ENCODE data around the gene FNIP2. TPM values are rescaled to one million over a fixed set of nuclear protein-coding genes. Genes with fewer than 3 reads are reported as not detected.

FNIP2 gene
- total RNA-seq, 6 donors from 2014 or later, result 70.4 to 103 (median 83.2) TPM

DNA sequence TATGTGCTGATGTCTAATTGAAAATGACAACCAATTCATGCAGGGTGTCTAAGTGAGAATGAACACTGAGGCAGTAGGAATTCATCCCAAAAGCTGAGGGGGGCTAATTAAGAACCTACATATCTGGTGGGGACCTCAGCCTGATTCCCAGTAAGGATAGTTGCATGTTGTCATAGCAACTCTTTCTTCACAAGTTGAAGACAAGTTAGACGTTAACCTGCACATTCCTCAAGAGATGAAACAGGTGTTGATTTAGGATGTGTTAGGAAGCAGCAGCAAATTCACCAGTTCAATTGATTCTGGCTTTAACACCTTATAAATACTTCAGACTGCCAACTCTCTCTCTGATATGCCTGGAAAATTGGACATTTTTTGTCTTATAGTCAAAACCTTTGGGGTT lies 7.3 kb downstream of the FNIP2 start:
- Histone ChIP-seq H3K27ac (no peak overlapping the region), H3K36me3 (no peaks in the 10 kb centered on the region)
- ATAC-seq (ENCODE audit: low FRiP score in 2 of 2), result no peak

DNA sequence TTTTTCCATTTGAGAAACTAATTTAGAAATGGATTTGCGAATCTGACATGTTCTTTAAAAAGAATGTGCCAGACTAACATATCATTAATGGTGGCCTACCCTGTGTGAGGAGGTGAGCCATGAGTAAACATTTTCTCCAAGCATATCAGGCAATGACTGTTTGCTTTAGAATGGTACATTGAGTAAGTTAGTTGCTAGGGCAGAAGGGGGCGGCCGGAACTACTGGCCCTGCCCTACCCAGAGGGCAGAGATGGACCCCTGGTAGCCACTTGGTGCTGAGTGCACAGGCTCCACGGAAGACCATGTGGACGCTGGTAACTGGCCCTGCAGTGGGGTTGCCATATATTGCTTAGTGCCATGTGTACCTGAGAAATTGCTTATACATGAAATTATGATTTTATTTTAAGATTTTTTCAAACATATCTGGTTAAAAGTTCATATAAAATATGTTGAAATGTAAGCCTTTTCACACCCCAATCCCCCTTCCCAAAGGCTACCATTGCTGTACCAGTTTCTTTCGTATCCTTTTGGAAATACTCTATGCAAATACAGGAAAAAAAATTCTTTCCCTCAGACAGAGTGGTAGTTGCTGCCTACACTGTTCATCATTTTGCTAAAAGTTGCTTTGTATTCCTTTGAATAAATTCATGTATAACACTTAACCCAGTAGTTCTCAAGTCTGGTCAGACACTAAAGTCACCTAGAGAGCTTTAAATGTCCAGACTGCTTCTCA lies 8.8 kb downstream of the FNIP2 start:
- 69 to 77% methylated on average over 6 of the region's 6 CpGs for WGBS, 2 donors
- ATAC-seq (ENCODE audit: low FRiP score in 2 of 2) (no peak), DNase-seq (peak in 1 of 2 donors; percentile 3)
- Histone ChIP-seq H3K4me1 (peaks cover 26 to 53% (median 50%) of the 10 kb centered on the region in 4 donors), H3K4me3 (no peak overlapping the region), H3K27ac (peak overlapping the region in 2 of 4 donors; percentile 36 to 59), H3K36me3 (no peaks in the 10 kb centered on the region), H3K27me3 (no peaks in the 10 kb centered on the region), H3K9me3 (no peaks in the 10 kb centered on the region)
- TF ChIP-seq, protein P1, sequence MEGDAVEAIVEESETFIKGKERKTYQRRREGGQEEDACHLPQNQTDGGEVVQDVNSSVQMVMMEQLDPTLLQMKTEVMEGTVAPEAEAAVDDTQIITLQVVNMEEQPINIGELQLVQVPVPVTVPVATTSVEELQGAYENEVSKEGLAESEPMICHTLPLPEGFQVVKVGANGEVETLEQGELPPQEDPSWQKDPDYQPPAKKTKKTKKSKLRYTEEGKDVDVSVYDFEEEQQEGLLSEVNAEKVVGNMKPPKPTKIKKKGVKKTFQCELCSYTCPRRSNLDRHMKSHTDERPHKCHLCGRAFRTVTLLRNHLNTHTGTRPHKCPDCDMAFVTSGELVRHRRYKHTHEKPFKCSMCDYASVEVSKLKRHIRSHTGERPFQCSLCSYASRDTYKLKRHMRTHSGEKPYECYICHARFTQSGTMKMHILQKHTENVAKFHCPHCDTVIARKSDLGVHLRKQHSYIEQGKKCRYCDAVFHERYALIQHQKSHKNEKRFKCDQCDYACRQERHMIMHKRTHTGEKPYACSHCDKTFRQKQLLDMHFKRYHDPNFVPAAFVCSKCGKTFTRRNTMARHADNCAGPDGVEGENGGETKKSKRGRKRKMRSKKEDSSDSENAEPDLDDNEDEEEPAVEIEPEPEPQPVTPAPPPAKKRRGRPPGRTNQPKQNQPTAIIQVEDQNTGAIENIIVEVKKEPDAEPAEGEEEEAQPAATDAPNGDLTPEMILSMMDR (IDR thresholded peaks at IDR 0.05), result no peak
- no peak for TF ChIP-seq POLR2AphosphoS5 (IDR thresholded peaks at IDR 0.05)
- no peak for TF ChIP-seq POLR2A (IDR thresholded peaks at IDR 0.05)
- TF ChIP-seq EP300 (IDR thresholded peaks at IDR 0.05), result no peak

More for the DNA sequence above, 7.3 kb downstream of the FNIP2 start:
- H3K4me1 ChIP-seq, result peaks cover 22 to 61% (median 45%) of the 10 kb centered on the region in 4 donors
- WGBS, 2 donors, result 63 to 73% methylated on average over 1 of the region's 1 CpG
- TF ChIP-seq EP300 (IDR thresholded peaks at IDR 0.05) (no peak), POLR2AphosphoS5 (IDR thresholded peaks at IDR 0.05) (no peak), POLR2A (IDR thresholded peaks at IDR 0.05) (no peak)
- TF ChIP-seq, protein P1 (IDR thresholded peaks at IDR 0.05), result no peak
- H3K9me3 ChIP-seq, result no peaks in the 10 kb centered on the region
- H3K27me3 ChIP-seq, result no peaks in the 10 kb centered on the region
- DNase-seq, result no peak
- H3K4me3 ChIP-seq, result no peak overlapping the region

DNA sequence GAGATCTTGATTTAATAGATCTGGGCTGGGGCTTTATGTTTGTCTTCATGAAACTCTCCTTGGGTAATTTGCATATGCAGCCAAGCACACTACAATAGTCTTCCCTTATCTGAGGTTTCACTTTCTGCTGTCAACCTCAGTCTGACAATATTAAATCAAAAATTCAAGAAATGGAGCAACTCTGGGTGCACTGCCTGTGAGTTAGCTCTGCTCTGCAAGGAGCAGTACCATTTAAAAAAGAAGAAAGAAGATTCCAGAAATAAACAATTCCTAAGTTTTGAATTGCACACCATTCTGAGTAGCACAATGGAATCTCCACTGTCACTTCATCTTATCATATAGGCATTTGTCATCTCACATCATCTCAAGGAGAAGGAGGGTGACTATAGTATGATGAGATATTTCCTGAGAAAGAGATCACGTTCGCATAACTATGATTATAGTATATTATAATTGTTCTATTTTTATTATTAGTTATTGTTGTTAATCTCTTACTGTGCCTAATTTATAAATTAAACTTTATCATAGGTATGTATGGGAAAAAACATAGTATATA lies 9.4 kb downstream of the FNIP2 start:
- ATAC-seq (ENCODE audit: low FRiP score in 2 of 2) (no peak), DNase-seq (no peak)
- H3K27me3 ChIP-seq, result no peaks in the 10 kb centered on the region
- H3K4me3 ChIP-seq, result no peak overlapping the region
- 28 to 34% methylated on average over 2 of the region's 2 CpGs for WGBS, 2 donors
- no peaks in the 10 kb centered on the region for H3K9me3 ChIP-seq
- TF ChIP-seq, protein P1 (IDR thresholded peaks at IDR 0.05), result no peak
- TF ChIP-seq POLR2AphosphoS5 (IDR thresholded peaks at IDR 0.05) (no peak), POLR2A (IDR thresholded peaks at IDR 0.05) (no peak), EP300 (IDR thresholded peaks at IDR 0.05) (no peak)
- H3K36me3 ChIP-seq, result no peaks in the 10 kb centered on the region
- peak overlapping the region in 3 of 4 donors; percentile 7 to 59 (median 54) for H3K27ac ChIP-seq
- H3K4me1 ChIP-seq, result peaks cover 28 to 58% (median 50%) of the 10 kb centered on the region in 4 donors

DNA sequence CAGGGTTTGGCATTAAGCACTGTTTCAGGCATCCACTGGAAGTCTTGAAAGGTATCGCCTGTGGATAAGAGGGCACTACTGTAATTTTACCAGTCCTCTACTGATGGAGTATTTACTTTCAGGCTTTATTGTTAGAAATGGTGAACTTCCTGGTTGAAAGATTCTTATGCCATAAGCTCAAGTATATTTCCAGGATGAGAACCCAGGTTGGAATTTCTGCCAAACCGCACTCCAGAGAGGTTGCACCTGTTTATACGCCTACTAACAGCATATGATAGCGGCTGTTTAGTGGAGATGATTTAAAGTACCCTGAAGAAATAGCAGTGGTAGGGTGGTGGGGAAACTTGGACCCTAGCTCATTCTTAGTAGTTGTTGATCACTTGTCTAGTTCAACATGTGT lies 9.9 kb downstream of the FNIP2 start:
- DNase-seq (peak in 1 of 2 donors; percentile 69), ATAC-seq (ENCODE audit: low FRiP score in 2 of 2) (peak in 1 of 2 donors; percentile 79)
- TF ChIP-seq POLR2A (IDR thresholded peaks at IDR 0.05) (peak in 1 of 4 donors; percentile 12), POLR2AphosphoS5 (IDR thresholded peaks at IDR 0.05) (peak in 1 of 2 donors; percentile 27), EP300 (IDR thresholded peaks at IDR 0.05) (peak in 3 of 4 donors; percentile 51 to 92 (median 59))
- TF ChIP-seq, protein P1 (IDR thresholded peaks at IDR 0.05), result no peak
- Histone ChIP-seq H3K27ac (peak overlapping the region in 3 of 4 donors; percentile 7 to 59 (median 38)), H3K36me3 (no peaks in the 10 kb centered on the region), H3K4me3 (no peak overlapping the region), H3K27me3 (no peaks in the 10 kb centered on the region), H3K4me1 (peaks cover 33 to 62% (median 54%) of the 10 kb centered on the region in 4 donors), H3K9me3 (no peaks in the 10 kb centered on the region)
- WGBS, 2 donors, result 60 to 71% methylated on average over 4 of the region's 4 CpGs

All from upper lobe of left lung (tissue), 6 donors.